GM12873 (cell line): ENCODE data around the gene GRIN3B.
A peak's percentile ranks its signal among the peaks of the same experiment; 100 is the strongest.

Source experiments
- CTCF ChIP-seq: IDR thresholded peaks from 2 replicates; pipeline ENCODE4 v1.5.1; 2012; ENCODE audit warnings: low read depth, mild to moderate bottlenecking, moderate library complexity, low read length, control low read depth; ENCODE audit not compliant: insufficient read depth; ENCODE audit errors: missing control alignments

Gene GRIN3B

GRCh38 chr19:982567-983170 lies 17.6 kb upstream of the GRIN3B start:
- TF ChIP-seq CTCF: peak; percentile 86

- TF ChIP-seq CTCF: peak; percentile 15
Observed at GRCh38 chr19:984165-984967, 15.9 kb upstream of the GRIN3B start, which contains the start of gene WDR18. TSS of gene WDR18 (plus strand) at chr19:984345. CDS start at chr19:984354, 9 bp downstream.

GRCh38 chr19:986083-986482 lies 14.1 kb upstream of the GRIN3B start:
- no peak for TF ChIP-seq CTCF

- no peak for TF ChIP-seq CTCF
Observed at GRCh38 chr19:988081-988480, 12.1 kb upstream of the GRIN3B start.

GRCh38 chr19:988510-988909 lies 11.7 kb upstream of the GRIN3B start:
- no peak for TF ChIP-seq CTCF

GRCh38 chr19:989381-990081 lies 10.7 kb upstream of the GRIN3B start:
- peak; percentile 37 for TF ChIP-seq CTCF

- TF ChIP-seq CTCF: no peak
Observed at GRCh38 chr19:990119-990571, 10.1 kb upstream of the GRIN3B start.
